Type B pancreatic cell (in vitro differentiated cells): Measurements from ENCODE around the gene SPPL2A. TPM values are rescaled to one million over a fixed set of nuclear protein-coding genes. Genes with fewer than 3 reads are reported as not detected.

ENCODE experiments used
- DNase-seq: peaks from one replicate; pipeline ENCODE4 v3.0.0; 2021; ENCODE audit warnings: mixed read lengths; ENCODE audit not compliant: unreplicated experiment; ENCODE audit errors: extremely low spot score
- H3K27ac Mint-ChIP-seq: 2 replicates; pipeline ENCODE4 v1.8.0; 2021; ENCODE audit warnings: mild to moderate bottlenecking, mixed read lengths
- H3K27me3 Mint-ChIP-seq: 2 replicates; pipeline ENCODE4 v1.8.0; 2021; ENCODE audit warnings: mixed read lengths
- H3K36me3 Mint-ChIP-seq: 2 replicates; pipeline ENCODE4 v1.8.0; 2021; ENCODE audit warnings: mixed read lengths
- H3K4me1 Mint-ChIP-seq: one replicate; pipeline ENCODE4 v1.8.0; 2021; ENCODE audit warnings: mixed read lengths; ENCODE audit not compliant: unreplicated experiment
- H3K4me3 Mint-ChIP-seq: 2 replicates; pipeline ENCODE4 v1.8.0; 2021; ENCODE audit warnings: mild to moderate bottlenecking, mixed read lengths
- H3K9me3 Mint-ChIP-seq: 2 replicates; pipeline ENCODE4 v1.8.0; 2021; ENCODE audit warnings: mixed read lengths
- CTCF ChIP-seq: fragments of 200-600 bp; sonication (generic); conservative IDR thresholded peaks from 2 replicates; pipeline ENCODE4 v1.5.0; 2021; ENCODE audit warnings: antibody characterized with exemption, mild to moderate bottlenecking
- total RNA-seq: library from RNA; stranded (reverse); gene quantifications from 2 replicates; pipeline ENCODE4 v1.2.1, GENCODE V29; 2021; ENCODE audit warnings: low replicate concordance

SPPL2A gene
- total RNA-seq, 1 donor from 2014 or later: 72.4 TPM

- DNase-seq: no peak
- H3K27me3 Mint-ChIP-seq: no peaks in the 10 kb centered on the region
- TF ChIP-seq CTCF: no peak
- no peaks in the 10 kb centered on the region for H3K36me3 Mint-ChIP-seq
- no peak overlapping the region for H3K4me3 Mint-ChIP-seq
- peaks cover 7% of the 10 kb centered on the region for H3K4me1 Mint-ChIP-seq
- H3K9me3 Mint-ChIP-seq: no peaks in the 10 kb centered on the region
- H3K27ac Mint-ChIP-seq: no peak overlapping the region
Observed at GRCh38 chr15:50783895-50784294, 18.4 kb upstream of the SPPL2A start.

GRCh38 chr15:50783411-50783810 lies 17.9 kb upstream of the SPPL2A start:
- H3K4me3 Mint-ChIP-seq: no peak overlapping the region
- DNase-seq: no peak
- no peaks in the 10 kb centered on the region for H3K36me3 Mint-ChIP-seq
- no peaks in the 10 kb centered on the region for H3K27me3 Mint-ChIP-seq
- no peak overlapping the region for H3K27ac Mint-ChIP-seq
- no peaks in the 10 kb centered on the region for H3K9me3 Mint-ChIP-seq
- no peak for TF ChIP-seq CTCF
- H3K4me1 Mint-ChIP-seq: peaks cover 7% of the 10 kb centered on the region

- DNase-seq: no peak
- H3K9me3 Mint-ChIP-seq: peaks cover 4% of the 10 kb centered on the region
- H3K36me3 Mint-ChIP-seq: no peaks in the 10 kb centered on the region
- no peak overlapping the region for H3K4me3 Mint-ChIP-seq
- H3K4me1 Mint-ChIP-seq: peaks cover 3% of the 10 kb centered on the region
- TF ChIP-seq CTCF: no peak
- H3K27me3 Mint-ChIP-seq: no peaks in the 10 kb centered on the region
- no peak overlapping the region for H3K27ac Mint-ChIP-seq
Observed at GRCh38 chr15:50778086-50778485, 12.6 kb upstream of the SPPL2A start.

- DNase-seq: no peak
- Mint-ChIP-seq H3K27me3 (no peaks in the 10 kb centered on the region), H3K27ac (no peak overlapping the region), H3K4me1 (no peaks in the 10 kb centered on the region), H3K9me3 (peaks cover 4% of the 10 kb centered on the region), H3K4me3 (no peak overlapping the region), H3K36me3 (no peaks in the 10 kb centered on the region)
- TF ChIP-seq CTCF: peak; percentile 50
Observed at GRCh38 chr15:50777042-50777441, 11.5 kb upstream of the SPPL2A start.

GRCh38 chr15:50774450-50774849 lies 8.9 kb upstream of the SPPL2A start:
- DNase-seq: no peak
- Mint-ChIP-seq H3K9me3 (peaks cover 4% of the 10 kb centered on the region), H3K4me1 (no peaks in the 10 kb centered on the region), H3K27ac (peak overlapping the region; percentile 83), H3K27me3 (no peaks in the 10 kb centered on the region), H3K36me3 (no peaks in the 10 kb centered on the region), H3K4me3 (peak overlapping the region; percentile 1)
- TF ChIP-seq CTCF: no peak

GRCh38 chr15:50773389-50773788 lies 7.9 kb upstream of the SPPL2A start:
- Mint-ChIP-seq H3K9me3 (peaks cover 4% of the 10 kb centered on the region), H3K27me3 (no peaks in the 10 kb centered on the region), H3K4me3 (no peak overlapping the region), H3K4me1 (no peaks in the 10 kb centered on the region), H3K36me3 (no peaks in the 10 kb centered on the region), H3K27ac (peak overlapping the region; percentile 20)
- DNase-seq: no peak
- no peak for TF ChIP-seq CTCF
